ENCODE data around the gene ALS2CL.

- no peak for TF ChIP-seq RAD21 (IDR thresholded peaks at IDR 0.05; ENCODE audit: insufficient read depth, low read depth, low read length)
- no peak for TF ChIP-seq BRCA1 (IDR thresholded peaks at IDR 0.05; ENCODE audit: low read depth, low read length)
Measured at GRCh38 chr3:46667061-46667621, 26.3 kb downstream of the ALS2CL start.
